ENCODE measurements around the gene DEXI.

Gene DEXI

DNA sequence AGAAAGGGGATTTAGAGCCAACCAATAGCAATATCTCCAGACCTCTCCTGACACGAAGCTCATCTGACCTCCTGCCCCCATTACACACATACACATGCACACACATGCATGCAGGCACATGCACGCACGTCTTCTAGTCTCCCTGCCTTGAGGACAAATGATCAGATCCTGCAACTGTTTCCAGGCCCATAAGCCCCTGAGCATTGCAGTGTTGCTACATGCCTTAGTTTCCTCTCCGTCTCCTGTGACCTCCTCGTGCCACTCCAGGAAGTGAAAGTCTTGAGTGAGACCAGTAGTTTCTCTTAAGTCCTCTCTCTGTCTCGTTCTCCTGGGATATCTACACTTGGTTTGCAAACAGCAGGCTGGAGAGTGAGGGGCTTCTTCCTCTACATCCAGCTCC is 57.0 kb downstream of the DEXI start:
- H3K4me3 ChIP-seq (ENCODE audit: low read depth, low read length): no peak overlapping the region
- DNase-seq (ENCODE audit: low read depth): peak; percentile 55
- TF ChIP-seq, protein P1, sequence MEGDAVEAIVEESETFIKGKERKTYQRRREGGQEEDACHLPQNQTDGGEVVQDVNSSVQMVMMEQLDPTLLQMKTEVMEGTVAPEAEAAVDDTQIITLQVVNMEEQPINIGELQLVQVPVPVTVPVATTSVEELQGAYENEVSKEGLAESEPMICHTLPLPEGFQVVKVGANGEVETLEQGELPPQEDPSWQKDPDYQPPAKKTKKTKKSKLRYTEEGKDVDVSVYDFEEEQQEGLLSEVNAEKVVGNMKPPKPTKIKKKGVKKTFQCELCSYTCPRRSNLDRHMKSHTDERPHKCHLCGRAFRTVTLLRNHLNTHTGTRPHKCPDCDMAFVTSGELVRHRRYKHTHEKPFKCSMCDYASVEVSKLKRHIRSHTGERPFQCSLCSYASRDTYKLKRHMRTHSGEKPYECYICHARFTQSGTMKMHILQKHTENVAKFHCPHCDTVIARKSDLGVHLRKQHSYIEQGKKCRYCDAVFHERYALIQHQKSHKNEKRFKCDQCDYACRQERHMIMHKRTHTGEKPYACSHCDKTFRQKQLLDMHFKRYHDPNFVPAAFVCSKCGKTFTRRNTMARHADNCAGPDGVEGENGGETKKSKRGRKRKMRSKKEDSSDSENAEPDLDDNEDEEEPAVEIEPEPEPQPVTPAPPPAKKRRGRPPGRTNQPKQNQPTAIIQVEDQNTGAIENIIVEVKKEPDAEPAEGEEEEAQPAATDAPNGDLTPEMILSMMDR (IDR thresholded peaks at IDR 0.05; ENCODE audit: insufficient read depth, low read depth, low read length, missing control alignments): no peak

DNA sequence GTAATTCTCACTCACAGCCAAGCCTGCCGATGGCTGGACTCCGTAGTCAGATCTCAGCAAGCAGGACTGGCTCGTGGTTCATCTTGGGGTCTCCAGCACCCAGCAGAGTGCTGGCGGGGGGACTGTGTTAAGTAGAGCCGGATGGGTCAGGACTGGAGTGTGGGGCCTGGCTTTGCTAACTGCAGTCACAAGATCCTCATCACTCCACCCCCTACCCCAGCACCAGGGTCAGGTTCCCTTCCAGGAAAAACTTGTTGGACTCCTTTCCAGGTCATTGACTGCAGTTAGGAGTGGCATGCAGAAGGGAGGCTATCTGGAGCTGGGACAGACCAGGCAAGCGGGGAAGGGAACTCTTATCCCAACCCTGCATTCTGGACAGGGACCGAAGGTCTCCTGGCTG is 59.3 kb downstream of the DEXI start:
- TF ChIP-seq, protein P1 (IDR thresholded peaks at IDR 0.05; ENCODE audit: insufficient read depth, low read depth, low read length, missing control alignments): no peak
- H3K4me3 ChIP-seq (ENCODE audit: low read depth, low read length): no peak overlapping the region
- DNase-seq (ENCODE audit: low read depth): no peak

GRCh38 chr16:10881479-10882030 is 60.7 kb downstream of the DEXI start:
- peak; percentile 64 for DNase-seq (ENCODE audit: low read depth)
- H3K4me3 ChIP-seq (ENCODE audit: low read depth, low read length): peak overlapping the region; percentile 66; the same call in 1 of the 2 replicates
- TF ChIP-seq, protein P1 (IDR thresholded peaks at IDR 0.05; ENCODE audit: insufficient read depth, low read depth, low read length, missing control alignments): no peak

DNA sequence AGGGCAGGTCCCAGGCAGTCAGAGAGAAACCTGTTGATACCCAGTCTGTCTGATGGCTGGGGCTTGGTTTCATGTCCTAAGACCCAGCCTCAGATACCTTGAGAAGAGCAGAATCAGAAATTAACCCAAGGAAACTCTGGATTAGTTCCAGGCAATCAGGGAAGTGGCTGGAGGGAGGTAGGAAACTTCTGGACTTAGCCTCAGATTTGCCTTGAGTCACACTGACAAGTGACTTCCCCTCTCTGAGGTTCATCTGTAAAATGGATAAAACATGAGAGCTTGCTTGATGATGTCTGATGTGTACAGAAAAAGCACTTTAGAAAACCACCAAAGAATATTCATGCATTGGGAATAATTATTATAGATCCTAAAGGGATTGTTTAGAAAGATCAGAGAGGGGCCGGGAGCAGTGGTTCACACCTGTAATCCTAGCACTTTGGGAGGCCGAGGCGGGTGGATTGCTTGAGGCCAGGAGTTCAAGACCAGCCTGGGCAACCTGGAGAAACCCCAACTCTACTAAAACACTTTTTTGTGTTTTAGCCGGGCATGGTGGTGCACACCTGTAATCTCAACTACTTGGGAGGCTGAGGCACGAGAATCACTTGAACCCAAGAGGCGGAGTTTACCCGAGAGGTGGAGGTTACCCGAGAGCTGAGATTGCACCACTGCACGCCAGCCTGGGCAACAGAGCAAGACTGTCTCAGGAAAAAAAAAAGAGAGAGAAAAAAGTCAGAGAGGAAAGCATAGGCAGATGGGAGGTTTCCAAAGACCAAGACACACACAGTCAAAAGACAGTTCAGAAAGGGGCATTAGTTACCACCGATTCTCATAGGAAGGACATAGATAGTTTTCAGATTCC is 61.4 kb downstream of the DEXI start:
- TF ChIP-seq, protein P1 (IDR thresholded peaks at IDR 0.05; ENCODE audit: insufficient read depth, low read depth, low read length, missing control alignments): no peak
- DNase-seq (ENCODE audit: low read depth): peak; percentile 63
- peak overlapping the region; percentile 66 for H3K4me3 ChIP-seq (ENCODE audit: low read depth, low read length)

- H3K4me3 ChIP-seq (ENCODE audit: low read depth, low read length): peak overlapping the region; percentile 66
- TF ChIP-seq, protein P1 (IDR thresholded peaks at IDR 0.05; ENCODE audit: insufficient read depth, low read depth, low read length, missing control alignments): no peak
- DNase-seq (ENCODE audit: low read depth): peak; percentile 37
Observed at GRCh38 chr16:10879681-10880589, 62.3 kb downstream of the DEXI start.
